GM19351 (cell line): ENCODE measurements around the gene ECT2L.

Source experiments
- ATAC-seq: cut with Tn5 transposase; IDR thresholded peaks from one replicate; pipeline ENCODE4 v1.9.1; 2021; ENCODE audit warnings: mild to moderate bottlenecking, moderate library complexity; ENCODE audit not compliant: unreplicated experiment

Gene ECT2L, protein sequence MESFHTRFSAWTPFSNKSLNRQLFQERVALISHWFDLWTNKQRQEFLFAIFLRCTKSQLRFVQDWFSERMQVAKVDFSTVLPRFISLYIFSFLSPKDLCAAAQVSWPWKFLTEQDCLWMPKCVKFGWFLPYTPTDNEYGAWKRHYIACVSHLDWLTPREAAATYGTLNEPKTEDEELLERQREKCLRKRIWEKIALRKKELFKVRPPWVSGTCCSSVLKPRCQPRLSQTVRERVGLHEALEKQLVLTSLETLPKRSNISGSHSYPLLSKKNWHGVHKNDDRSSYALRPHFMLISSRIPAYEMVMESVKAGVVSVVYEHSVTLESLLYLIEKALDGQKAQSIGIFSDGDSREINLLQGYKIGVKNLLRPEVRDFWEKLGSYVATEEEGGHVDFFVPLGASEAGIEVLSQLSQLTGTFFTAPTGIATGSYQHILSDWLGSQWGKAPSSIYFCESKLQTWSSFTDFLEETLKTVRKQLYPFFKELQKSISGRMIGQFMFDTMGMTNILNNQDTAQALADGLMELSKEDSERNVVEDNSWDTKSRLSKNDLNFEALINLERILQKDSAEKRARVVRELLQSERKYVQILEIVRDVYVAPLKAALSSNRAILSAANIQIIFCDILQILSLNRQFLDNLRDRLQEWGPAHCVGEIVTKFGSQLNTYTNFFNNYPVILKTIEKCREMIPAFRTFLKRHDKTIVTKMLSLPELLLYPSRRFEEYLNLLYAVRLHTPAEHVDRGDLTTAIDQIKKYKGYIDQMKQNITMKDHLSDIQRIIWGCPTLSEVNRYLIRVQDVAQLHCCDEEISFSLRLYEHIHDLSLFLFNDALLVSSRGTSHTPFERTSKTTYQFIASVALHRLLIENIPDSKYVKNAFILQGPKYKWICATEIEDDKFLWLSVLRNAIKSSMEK

GRCh38 chr6:138795809-138796603 lies at the start of gene ECT2L:
Gene ECT2L, plus strand, starts transcription at chr6:138796087. Its CDS starts 17,188 bp downstream, at chr6:138813275.
- ATAC-seq, result no peak

- no peak for ATAC-seq
Observed at GRCh38 chr6:138752017-138752416, 43.9 kb upstream of the ECT2L start.

DNA sequence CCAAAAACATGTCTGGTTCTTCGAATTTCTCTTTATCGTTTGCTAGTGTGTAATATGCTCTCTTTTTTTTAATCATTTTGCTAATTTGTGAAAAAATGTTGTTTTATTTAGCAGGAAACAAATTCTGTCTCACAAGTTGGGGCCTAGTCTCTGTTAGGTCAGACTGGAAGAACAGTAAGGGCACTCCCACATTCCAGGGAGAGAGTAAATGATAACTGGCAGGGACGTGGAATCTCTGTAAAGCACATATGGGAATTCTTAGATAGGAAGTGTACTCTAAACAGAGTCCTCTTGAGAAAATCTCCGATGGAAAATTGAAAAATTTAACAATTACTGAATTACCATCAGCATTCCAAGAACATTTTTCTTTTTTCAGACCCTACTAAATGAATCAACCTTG lies 38.8 kb upstream of the ECT2L start:
- no peak for ATAC-seq

DNA sequence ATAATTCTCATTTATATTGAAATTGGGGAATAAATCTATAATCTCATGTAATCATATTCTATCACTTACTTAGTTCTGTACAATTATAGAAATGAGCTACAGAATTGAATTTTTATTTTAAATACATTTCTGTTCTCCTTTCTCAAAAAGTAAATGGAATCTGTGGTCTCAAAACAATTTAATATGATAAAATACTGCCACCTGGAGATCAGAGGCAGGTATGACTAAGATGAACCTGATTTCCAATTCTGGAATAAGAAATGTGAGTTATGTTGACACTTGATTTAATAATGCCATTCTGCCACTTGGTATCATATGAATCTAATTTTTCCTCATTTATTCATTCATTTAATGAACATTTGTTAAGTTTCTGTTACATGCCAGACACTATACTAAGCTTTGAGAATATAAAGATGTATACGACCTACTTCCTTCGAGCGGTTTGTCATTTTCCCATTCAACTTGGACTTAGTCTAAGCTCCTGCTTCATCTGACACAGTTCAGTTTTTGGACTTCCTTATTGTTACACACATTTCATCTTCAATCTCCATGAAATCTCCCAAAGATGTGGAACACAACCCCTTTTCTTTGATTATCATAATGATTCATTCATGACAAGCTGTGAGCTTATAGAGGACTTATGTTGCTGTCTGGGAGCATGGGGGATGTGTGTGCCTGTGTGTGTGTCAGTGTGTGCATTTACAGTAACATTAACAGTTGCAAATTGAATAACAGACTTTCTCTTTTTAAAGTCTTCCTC lies 29.8 kb upstream of the ECT2L start:
- ATAC-seq, result no peak

- no peak for ATAC-seq
Observed at GRCh38 chr6:138769102-138769676, 26.7 kb upstream of the ECT2L start.

- ATAC-seq, result no peak
Observed at GRCh38 chr6:138772596-138773176, 23.2 kb upstream of the ECT2L start.

- ATAC-seq, result peak; percentile 87
Observed at GRCh38 chr6:138773177-138774091, 22.5 kb upstream of the ECT2L start, which contains the start of gene CCDC28A. Gene CCDC28A, plus strand, starts transcription at chr6:138773769. Its CDS starts 2,352 bp downstream, at chr6:138776121.

GRCh38 chr6:138774370-138774769 lies 21.5 kb upstream of the ECT2L start:
- ATAC-seq, result no peak

- ATAC-seq, result no peak
Observed at GRCh38 chr6:138776659-138777058, 19.2 kb upstream of the ECT2L start.

- no peak for ATAC-seq
Observed at GRCh38 chr6:138778331-138778730, 17.6 kb upstream of the ECT2L start.

GRCh38 chr6:138782243-138782642 lies 13.6 kb upstream of the ECT2L start:
- ATAC-seq, result no peak

DNA sequence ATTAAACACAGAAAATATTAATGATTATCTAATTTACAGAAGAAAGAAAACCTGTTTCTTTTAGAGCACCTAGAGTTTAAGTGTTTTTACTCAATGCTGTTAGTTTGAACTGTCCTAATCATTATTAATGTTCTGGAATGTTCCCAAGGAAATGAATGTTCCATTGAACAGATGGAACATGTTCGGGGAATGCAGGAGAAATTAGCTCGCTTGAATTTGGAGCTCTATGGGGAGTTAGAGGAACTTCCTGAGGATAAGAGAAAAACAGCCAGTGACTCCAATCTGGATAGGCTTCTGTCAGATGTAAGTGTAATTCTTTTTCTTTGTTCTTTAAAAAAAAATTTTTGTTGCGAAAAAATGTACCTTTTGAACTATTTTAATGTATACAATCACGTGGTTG lies 10.8 kb upstream of the ECT2L start:
- no peak for ATAC-seq

- ATAC-seq, result no peak
Observed at GRCh38 chr6:138785980-138786379, 9.9 kb upstream of the ECT2L start.

- ATAC-seq, result no peak
Observed at GRCh38 chr6:138787138-138787537, 8.7 kb upstream of the ECT2L start.

DNA sequence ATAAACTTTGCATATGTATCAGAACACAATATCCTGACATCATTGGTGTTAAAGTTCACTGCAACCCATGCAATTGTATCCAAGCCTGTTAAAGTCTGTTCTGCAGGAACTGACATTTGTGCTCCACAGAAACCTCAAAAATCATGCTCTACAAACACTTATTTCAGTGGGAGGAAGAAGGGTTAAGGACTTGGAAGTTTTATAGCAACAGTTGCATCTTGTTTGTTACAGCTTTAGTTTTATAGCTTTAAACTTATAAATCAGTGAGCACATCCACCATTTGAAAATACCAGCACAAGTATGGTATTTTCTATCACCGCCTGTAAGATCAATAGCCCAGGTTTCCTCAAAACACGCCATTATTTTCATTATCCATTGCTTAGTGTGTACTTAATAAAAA lies 884 bp downstream of the ECT2L start:
- no peak for ATAC-seq

DNA sequence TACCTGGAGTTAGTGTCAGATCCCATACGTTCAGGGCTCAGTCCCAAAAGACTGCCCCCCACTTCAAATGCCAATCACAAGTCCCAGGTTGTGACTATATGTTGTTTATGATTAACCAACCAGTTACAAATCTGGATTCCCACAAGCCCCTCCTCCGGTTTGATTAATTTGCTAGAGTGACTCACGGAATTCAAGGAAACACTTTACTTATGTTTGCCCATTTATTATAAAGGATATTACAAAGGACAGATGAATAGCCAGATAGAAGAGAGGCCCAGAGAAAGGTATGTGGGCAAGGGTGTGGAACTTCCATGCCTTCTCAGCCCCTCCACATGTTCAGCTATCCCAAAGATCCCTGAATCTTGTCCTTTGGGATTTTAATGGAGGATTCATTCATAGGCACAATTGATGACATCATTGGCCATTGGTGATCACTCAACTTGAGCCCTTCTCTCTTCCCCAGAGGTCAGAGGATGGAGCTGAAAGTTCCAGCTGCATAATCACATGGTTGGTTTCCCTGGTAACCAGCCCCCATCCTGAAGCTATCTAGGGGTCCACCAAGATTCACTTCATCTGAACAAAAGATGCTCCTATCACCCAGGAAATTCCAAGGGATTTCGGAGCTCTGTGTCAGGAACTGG lies 2.0 kb downstream of the ECT2L start:
- ATAC-seq, result no peak

DNA sequence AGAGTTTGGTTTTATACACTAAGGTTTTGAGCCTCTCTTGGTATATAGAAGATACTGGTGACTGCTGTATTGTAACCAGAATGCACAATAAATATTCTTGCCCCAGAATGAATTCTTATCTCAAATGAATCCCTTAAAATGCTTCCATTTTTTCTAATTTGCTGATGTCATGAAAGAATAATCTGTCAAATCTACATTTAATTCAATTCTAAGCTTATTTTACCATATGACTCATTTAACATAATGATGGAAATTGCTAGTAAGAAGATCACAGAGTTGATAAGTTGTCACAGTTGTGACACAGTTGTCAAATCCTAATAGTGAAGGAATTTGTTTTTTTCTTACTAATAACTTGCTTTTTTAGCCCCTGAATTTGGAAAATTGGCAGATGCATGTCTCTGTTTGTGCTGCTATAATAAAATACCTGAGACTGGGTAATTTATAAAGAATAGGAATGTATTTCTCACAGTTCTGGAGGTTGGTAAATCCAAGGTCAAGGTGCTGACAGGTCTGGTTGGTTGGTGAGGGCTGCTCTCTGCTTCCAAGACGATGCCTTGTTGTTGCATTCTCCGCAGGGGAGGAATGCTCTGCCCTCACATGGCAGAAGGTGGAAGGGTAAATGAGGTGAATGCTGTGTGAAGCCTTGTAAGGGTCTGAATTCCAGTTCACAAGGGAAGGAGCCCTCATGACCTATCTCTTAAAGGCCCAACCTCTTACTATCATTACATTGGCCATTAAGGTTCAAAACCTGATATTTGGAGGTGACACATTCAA lies 4.7 kb downstream of the ECT2L start:
- no peak for ATAC-seq
